OCI-LY1 (cell line): Measurements from ENCODE around the gene C1QTNF5.

Experiments used
- H2AFZ ChIP-seq: fragments of 200-600 bp; sonication (generic), shearing (Covaris generic); 2 replicates; pipeline ENCODE4 v1.6.0; 2014; ENCODE audit warnings: antibody characterized with exemption, mild to moderate bottlenecking, low read length
- H3F3A ChIP-seq: fragments of 200-600 bp; sonication (generic), shearing (Covaris generic); 2 replicates; pipeline ENCODE4 v1.6.0; 2014; ENCODE audit warnings: mild to moderate bottlenecking, antibody characterized with exemption, low read length, moderate library complexity; ENCODE audit not compliant: insufficient read depth
- H3K27ac ChIP-seq: fragments of 200-600 bp; sonication (generic); 2 replicates; pipeline ENCODE4 v1.5.1; 2014; ENCODE audit warnings: low read length, mixed run types, mild to moderate bottlenecking, low read depth; ENCODE audit not compliant: poor library complexity, severe bottlenecking
- H3K27me3 ChIP-seq: fragments of 200-600 bp; sonication (generic); 2 replicates; pipeline ENCODE4 v1.6.0; 2014; ENCODE audit warnings: antibody characterized with exemption, mild to moderate bottlenecking, low read length, moderate library complexity; ENCODE audit not compliant: insufficient read depth
- H3K36me3 ChIP-seq: fragments of 200-600 bp; sonication (generic); 2 replicates; pipeline ENCODE4 v1.6.1; 2014; ENCODE audit warnings: mild to moderate bottlenecking, antibody characterized with exemption, low read length, moderate library complexity, mixed read lengths; ENCODE audit not compliant: insufficient read depth
- H3K4me1 ChIP-seq: fragments of 200-600 bp; sonication (generic); 2 replicates; pipeline ENCODE4 v1.5.1; 2014; ENCODE audit warnings: mild to moderate bottlenecking, low read length, moderate library complexity; ENCODE audit not compliant: insufficient read depth, severe bottlenecking
- H3K4me2 ChIP-seq: fragments of 200-600 bp; sonication (generic), shearing (Covaris generic); 2 replicates; pipeline ENCODE4 v1.6.1; 2014; ENCODE audit warnings: low read length
- H3K4me3 ChIP-seq: fragments of 200-600 bp; sonication (generic); 2 replicates; pipeline ENCODE4 v1.5.1; 2014; ENCODE audit warnings: low read length, low read depth, mild to moderate bottlenecking, mixed read lengths; ENCODE audit not compliant: poor library complexity, severe bottlenecking
- H3K79me2 ChIP-seq: fragments of 200-600 bp; shearing (Covaris generic); 2 replicates; pipeline ENCODE4 v1.6.1; 2016; ENCODE audit warnings: mixed run types, low read length, mixed read lengths; ENCODE audit not compliant: insufficient read depth
- H3K9ac ChIP-seq: fragments of 200-600 bp; sonication (generic), shearing (Covaris generic); 2 replicates; pipeline ENCODE4 v1.6.1; 2014; ENCODE audit warnings: mild to moderate bottlenecking, low read length, mixed read lengths
- H3K9me2 ChIP-seq: fragments of 200-600 bp; sonication (generic), shearing (Covaris generic); 2 replicates; pipeline ENCODE4 v1.6.1; 2014; ENCODE audit warnings: low read depth, mild to moderate bottlenecking, low read length, mixed read lengths
- H3K9me3 ChIP-seq: fragments of 200-600 bp; shearing (Covaris generic); 2 replicates; pipeline ENCODE4 v1.6.1; 2014; ENCODE audit warnings: low read length, mixed read lengths
- H4K20me1 ChIP-seq: fragments of 200-600 bp; sonication (generic), shearing (Covaris generic); 2 replicates; pipeline ENCODE4 v1.6.0; 2016; ENCODE audit warnings: mild to moderate bottlenecking, low read length; ENCODE audit not compliant: insufficient read depth
- CTCF ChIP-seq: fragments of 200-600 bp; sonication (generic), shearing (Covaris generic); IDR thresholded peaks from 2 replicates; pipeline ENCODE4 v1.5.1; 2017; ENCODE audit warnings: mild to moderate bottlenecking, antibody characterized with exemption, low read length, moderate library complexity, mixed read lengths
- EZH2 ChIP-seq: fragments of 200-600 bp; sonication (generic), shearing (Covaris generic); IDR thresholded peaks from 2 replicates; pipeline ENCODE4 v1.8.0; 2017; ENCODE audit warnings: borderline replicate concordance, mixed run types, mild to moderate bottlenecking, antibody characterized with exemption, low read length, moderate library complexity, mixed read lengths

The C1QTNF5 gene

GRCh38 chr11:119338965-119339588, 1.6 kb downstream of the C1QTNF5 start:
- Histone ChIP-seq H4K20me1 (no peaks in the 10 kb centered on the region), H3K27me3 (peaks cover 4% of the 10 kb centered on the region; the same call in 1 of the 2 replicates), H3F3A (no peaks in the 10 kb centered on the region), H3K9me3 (no peaks in the 10 kb centered on the region), H3K4me2 (peak overlapping the region; percentile 65; the same call in 1 of the 2 replicates), H3K9ac (no peak overlapping the region), H3K4me3 (no peak overlapping the region), H3K4me1 (peaks cover 53% of the 10 kb centered on the region), H2AFZ (no peak overlapping the region), H3K79me2 (0 out of 2 replicates have a peak, but pooled peaks cover 2% of the 10 kb centered on the region), H3K36me3 (no peaks in the 10 kb centered on the region; the same call in 1 of the 2 replicates), H3K27ac (no peak overlapping the region), H3K9me2 (no peaks in the 10 kb centered on the region)
- TF ChIP-seq CTCF = no peak
- no peak for TF ChIP-seq EZH2

- H3K27ac ChIP-seq = no peak overlapping the region
Measured at GRCh38 chr11:119338318-119338890, 2.3 kb downstream of the C1QTNF5 start.

More at GRCh38 chr11:119338318-119338890, 2.3 kb downstream of the C1QTNF5 start:
- Histone ChIP-seq H3K36me3 (no peaks in the 10 kb centered on the region; the same call in 1 of the 2 replicates), H3K9me2 (no peaks in the 10 kb centered on the region), H3K27me3 (peaks cover 4% of the 10 kb centered on the region; the same call in 1 of the 2 replicates), H3K4me3 (no peak overlapping the region), H4K20me1 (no peaks in the 10 kb centered on the region), H3K9ac (no peak overlapping the region; the same call in 1 of the 2 replicates), H3K9me3 (no peaks in the 10 kb centered on the region), H3K4me1 (peaks cover 59% of the 10 kb centered on the region), H3F3A (no peaks in the 10 kb centered on the region), H3K4me2 (peak overlapping the region; percentile 36; the same call in 1 of the 2 replicates), H2AFZ (no peak overlapping the region), H3K79me2 (0 out of 2 replicates have a peak, but pooled peaks cover 2% of the 10 kb centered on the region)
- TF ChIP-seq EZH2 (no peak), CTCF (peak; percentile 72)
